Coronary artery (tissue), 2 donors: ENCODE measurements around the gene ASH1L.

ENCODE experiments used
- DNase-seq: peaks from one replicate; pipeline ENCODE4 v3.0.0-alpha.2; 2017; ENCODE audit warnings: low spot score
- H3K27ac ChIP-seq, 2 donors: fragments of 200-600 bp; sonication (generic); one replicate each; pipeline ENCODE4 v1.5.1; 2016 to 2019
- H3K4me3 ChIP-seq: fragments of 200-600 bp; sonication (generic); 2 replicates; pipeline ENCODE4 v1.5.1; 2016; ENCODE audit warnings: mild to moderate bottlenecking, moderate library complexity
- TF ChIP-seq, protein P1 (sequence below): fragments of 200-600 bp; sonication (generic); IDR thresholded peaks from one replicate; pipeline ENCODE4 v1.5.1; 2019; ENCODE audit warnings: antibody characterized with exemption

The ASH1L gene

DNA sequence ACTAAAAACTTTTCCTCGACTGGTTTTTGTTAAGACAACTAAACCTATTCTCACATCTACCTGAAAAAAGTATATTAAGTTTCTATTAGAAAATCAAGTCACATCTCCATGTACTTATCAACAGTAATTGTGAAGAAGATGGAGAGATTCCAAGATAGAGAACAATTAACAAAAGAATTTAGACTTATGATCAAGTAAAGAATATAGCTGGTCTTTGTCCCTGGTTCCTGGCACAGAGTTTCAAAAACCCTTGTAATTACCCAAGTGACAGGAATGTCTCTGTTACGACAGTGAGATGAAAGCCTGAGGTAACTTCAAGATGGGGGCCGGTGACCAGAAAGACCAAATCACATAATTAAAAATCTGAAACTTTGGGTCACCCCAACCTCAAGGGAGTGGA is 91.6 kb downstream of the ASH1L start:
- Histone ChIP-seq H3K27ac (no peak overlapping the region), H3K4me3 (no peak overlapping the region)
- no peak for DNase-seq
- TF ChIP-seq, protein P1, sequence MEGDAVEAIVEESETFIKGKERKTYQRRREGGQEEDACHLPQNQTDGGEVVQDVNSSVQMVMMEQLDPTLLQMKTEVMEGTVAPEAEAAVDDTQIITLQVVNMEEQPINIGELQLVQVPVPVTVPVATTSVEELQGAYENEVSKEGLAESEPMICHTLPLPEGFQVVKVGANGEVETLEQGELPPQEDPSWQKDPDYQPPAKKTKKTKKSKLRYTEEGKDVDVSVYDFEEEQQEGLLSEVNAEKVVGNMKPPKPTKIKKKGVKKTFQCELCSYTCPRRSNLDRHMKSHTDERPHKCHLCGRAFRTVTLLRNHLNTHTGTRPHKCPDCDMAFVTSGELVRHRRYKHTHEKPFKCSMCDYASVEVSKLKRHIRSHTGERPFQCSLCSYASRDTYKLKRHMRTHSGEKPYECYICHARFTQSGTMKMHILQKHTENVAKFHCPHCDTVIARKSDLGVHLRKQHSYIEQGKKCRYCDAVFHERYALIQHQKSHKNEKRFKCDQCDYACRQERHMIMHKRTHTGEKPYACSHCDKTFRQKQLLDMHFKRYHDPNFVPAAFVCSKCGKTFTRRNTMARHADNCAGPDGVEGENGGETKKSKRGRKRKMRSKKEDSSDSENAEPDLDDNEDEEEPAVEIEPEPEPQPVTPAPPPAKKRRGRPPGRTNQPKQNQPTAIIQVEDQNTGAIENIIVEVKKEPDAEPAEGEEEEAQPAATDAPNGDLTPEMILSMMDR = no peak

DNA sequence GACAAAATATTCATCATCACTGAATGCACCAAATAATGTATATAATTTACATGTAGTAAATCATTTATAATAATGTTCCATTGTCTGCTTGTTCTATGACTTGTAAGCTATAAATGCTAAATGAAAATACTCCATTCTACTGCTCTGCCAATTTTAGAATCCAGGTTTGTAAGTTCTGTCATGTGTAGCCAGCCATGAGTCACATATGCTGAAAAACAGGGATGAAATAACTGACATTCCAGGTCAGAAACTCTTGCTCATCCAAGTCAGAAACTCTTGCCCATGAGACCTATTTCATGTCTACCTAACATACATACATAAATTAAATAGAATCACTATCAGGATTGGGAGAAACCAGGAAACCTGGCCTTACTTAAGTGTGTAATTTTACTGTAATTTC is 95.6 kb downstream of the ASH1L start:
- TF ChIP-seq, protein P1 = no peak
- DNase-seq = no peak
- Histone ChIP-seq H3K4me3 (no peak overlapping the region), H3K27ac (no peak overlapping the region)

DNA sequence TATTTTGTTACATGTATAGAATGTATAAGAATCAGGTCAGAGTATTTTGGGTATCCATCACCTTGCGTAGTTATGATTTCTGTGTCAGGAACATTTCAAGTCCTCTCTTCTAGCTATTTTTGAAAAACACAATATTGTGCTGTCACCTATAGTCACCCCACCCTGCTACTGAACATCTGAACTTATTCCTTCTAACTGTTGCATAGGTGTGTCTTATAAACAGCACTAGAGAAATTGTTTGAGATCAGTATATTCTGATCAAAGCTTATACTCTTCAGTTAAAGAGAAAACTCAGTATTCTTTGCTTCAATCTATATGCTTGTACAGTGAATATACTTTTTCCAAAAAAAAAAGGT is 96.0 kb downstream of the ASH1L start:
- no peak overlapping the region for H3K27ac ChIP-seq
- DNase-seq = no peak
- TF ChIP-seq, protein P1 = no peak
- H3K4me3 ChIP-seq = no peak overlapping the region

DNA sequence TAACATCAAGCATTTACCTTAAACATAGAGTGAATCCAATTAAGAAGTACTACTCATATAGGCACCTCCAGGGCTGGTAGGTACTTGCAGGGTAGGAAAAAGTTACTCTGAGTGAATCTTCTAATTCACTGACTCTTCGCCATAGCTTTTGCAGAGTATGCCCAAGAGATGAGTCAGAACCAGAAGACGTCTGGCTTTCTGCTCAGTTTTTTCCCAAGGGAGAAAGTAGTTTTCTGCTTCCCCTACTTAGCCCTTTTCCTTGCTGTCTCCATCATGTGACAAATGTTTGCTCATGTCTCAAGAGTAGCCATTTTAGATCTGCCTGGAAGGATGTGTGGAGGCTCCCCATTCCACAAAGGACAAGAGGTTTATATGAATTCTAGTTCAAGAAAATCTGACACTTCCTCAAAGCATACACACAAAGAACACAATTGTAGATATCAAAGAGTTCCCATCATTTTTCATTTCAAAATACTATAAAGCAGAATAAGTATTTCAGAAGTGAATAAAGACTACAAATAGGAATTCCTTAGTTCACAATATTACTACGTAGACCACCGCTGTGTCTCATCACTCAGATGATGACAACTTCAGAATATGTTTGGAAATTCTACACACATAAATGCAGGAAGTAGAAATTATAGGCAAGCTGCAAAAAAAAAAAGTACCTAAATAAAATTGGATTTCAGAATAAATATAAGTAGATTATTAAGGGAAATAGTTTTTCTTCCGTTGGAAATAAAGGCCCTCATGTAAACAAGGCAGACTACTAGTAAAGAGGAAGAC is 98.5 kb downstream of the ASH1L start:
- H3K4me3 ChIP-seq = no peak overlapping the region
- H3K27ac ChIP-seq = no peak overlapping the region
- TF ChIP-seq, protein P1 = no peak
- no peak for DNase-seq

DNA sequence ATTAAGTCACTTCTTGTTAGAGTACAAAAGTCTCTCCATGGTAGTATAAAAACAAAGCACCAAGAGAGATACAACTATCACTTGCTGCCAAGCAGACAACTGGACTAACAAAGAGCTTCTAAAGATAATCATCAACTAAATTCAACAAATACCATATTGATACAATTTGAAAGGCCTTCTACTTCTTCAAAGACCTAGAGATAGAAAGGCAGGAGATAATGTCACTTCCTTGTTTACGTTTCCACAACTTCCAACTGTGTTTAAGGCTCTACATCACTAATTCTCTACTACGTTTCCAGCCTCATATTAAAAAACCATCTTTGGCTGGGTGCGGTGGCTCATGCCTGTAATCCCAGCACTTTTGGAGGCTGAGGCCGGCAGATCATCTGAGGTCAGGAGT is 104.5 kb downstream of the ASH1L start:
- no peak overlapping the region for H3K27ac ChIP-seq
- no peak overlapping the region for H3K4me3 ChIP-seq
- TF ChIP-seq, protein P1 = no peak
- DNase-seq = no peak

DNA sequence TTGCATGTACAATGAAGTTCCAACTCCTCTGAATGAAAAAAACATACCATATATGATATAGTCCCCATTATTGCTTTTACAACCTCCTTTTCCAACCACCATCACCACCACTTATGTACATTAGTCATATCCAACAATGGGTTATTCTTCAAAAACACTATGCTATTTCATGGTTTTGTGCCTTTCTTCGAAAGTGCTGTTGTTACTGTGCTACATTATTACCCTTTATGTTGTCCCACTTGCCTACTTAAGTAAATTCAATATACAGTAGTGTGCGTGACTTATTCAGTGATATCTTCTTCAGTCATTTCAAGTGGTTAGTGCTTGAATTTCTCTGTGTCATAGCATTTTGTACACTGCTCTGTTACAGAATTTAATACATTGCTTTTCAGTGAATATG is 105.3 kb downstream of the ASH1L start:
- Histone ChIP-seq H3K4me3 (no peak overlapping the region), H3K27ac (no peak overlapping the region)
- DNase-seq = no peak
- TF ChIP-seq, protein P1 = no peak

DNA sequence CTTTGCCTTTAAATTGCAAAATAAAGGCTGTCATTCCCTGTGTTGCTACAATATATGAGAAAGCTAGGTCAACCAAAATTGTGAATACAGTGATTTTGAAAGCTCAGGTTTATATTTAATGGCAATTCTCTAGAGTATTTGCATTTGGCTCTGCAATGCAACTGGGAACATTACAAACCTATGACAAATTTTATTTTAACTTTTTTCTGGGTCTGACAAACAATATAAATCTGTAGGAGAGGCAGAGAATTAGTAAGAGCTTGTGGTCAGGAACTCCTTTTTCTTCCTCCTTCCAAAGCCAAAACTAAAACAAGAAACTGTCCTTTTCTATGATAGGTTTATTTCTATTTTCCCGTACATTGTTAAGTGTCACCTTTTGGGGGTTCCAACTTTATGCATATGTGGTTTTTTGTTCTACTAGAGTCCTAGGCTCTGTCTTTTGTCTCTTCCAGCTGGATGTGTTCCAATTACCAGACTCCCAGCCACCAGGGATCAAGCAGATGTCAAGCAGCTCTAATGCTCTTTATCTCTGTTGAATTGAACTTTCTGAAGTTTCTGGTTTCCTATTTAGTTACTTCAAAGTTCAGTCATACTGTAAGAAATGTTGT is 106.9 kb downstream of the ASH1L start:
- TF ChIP-seq, protein P1 = no peak
- DNase-seq = no peak
- H3K27ac ChIP-seq = no peak overlapping the region
- no peak overlapping the region for H3K4me3 ChIP-seq
